SK-N-SH treated with all-trans-retinoic acid at 6 μM for 48 hours (cell line): ENCODE data around the gene PUDP.

Source experiments
- ATAC-seq: fragments of 200-7000 bp; cut with Tn5 transposase; 3 replicates; pipeline ENCODE4 v1.9.1; 2020; ENCODE audit warnings: mild to moderate bottlenecking, moderate library complexity
- ARNTL ChIP-seq: fragments of 450-650 bp; formaldehyde crosslinking; IDR thresholded peaks from 2 replicates; pipeline ENCODE4 v1.5.0; 2020; ENCODE audit warnings: low read depth, mild to moderate bottlenecking, moderate library complexity, borderline replicate concordance
- BACH2 ChIP-seq: fragments of 250-450 bp; sonication (Bioruptor Pico); IDR thresholded peaks from 2 replicates; pipeline ENCODE4 v1.9.0; 2021; ENCODE audit warnings: mild to moderate bottlenecking, borderline replicate concordance
- CREB5 ChIP-seq: fragments of 250-450 bp; sonication (Bioruptor Pico); IDR thresholded peaks from 2 replicates; pipeline ENCODE4 v1.5.1; 2020; ENCODE audit warnings: low read depth, mild to moderate bottlenecking, moderate library complexity
- CSDC2 ChIP-seq: fragments of 250-450 bp; sonication (Bioruptor Pico); IDR thresholded peaks from 2 replicates; pipeline ENCODE4 v1.5.0; 2020; ENCODE audit warnings: mild to moderate bottlenecking, moderate library complexity
- ESRRG ChIP-seq: fragments of 250-450 bp; sonication (Bioruptor Pico); IDR thresholded peaks from 2 replicates; pipeline ENCODE4 v1.6.1; 2021; ENCODE audit warnings: mild to moderate bottlenecking
- GLIS3 ChIP-seq: fragments of 250-450 bp; sonication (Bioruptor Pico); IDR thresholded peaks from 2 replicates; pipeline ENCODE4 v1.5.0; 2020; ENCODE audit warnings: mild to moderate bottlenecking, moderate library complexity
- ISL1 ChIP-seq: fragments of 250-450 bp; sonication (Bioruptor Pico); IDR thresholded peaks from 2 replicates; pipeline ENCODE4 v2.1.2; 2022; ENCODE audit warnings: mild to moderate bottlenecking, moderate library complexity
- PATZ1 ChIP-seq: fragments of 250-450 bp; sonication (Bioruptor Pico); IDR thresholded peaks from 2 replicates; pipeline ENCODE4 v1.8.0; 2020; ENCODE audit warnings: mild to moderate bottlenecking, moderate library complexity, borderline replicate concordance
- POU6F1 ChIP-seq: fragments of 250-450 bp; sonication (Bioruptor Pico); IDR thresholded peaks from 2 replicates; pipeline ENCODE4 v1.8.0; 2021; ENCODE audit warnings: low read depth, mild to moderate bottlenecking, moderate library complexity, borderline replicate concordance
- PPARA ChIP-seq: fragments of 250-450 bp; sonication (Bioruptor Pico); IDR thresholded peaks from 2 replicates; pipeline ENCODE4 v1.5.0; 2020; ENCODE audit warnings: mild to moderate bottlenecking, borderline replicate concordance
- RARB ChIP-seq: fragments of 250-450 bp; sonication (Bioruptor Pico); IDR thresholded peaks from 2 replicates; pipeline ENCODE4 v1.8.0; 2021; ENCODE audit warnings: mild to moderate bottlenecking, moderate library complexity
- SNAI2 ChIP-seq: fragments of 250-450 bp; sonication (Bioruptor Pico); IDR thresholded peaks from 2 replicates; pipeline ENCODE4 v1.5.0; 2020; ENCODE audit warnings: mild to moderate bottlenecking, moderate library complexity
- TCF4 ChIP-seq: fragments of 250-450 bp; sonication (Bioruptor Pico); IDR thresholded peaks from 2 replicates; pipeline ENCODE4 v1.8.0; 2021; ENCODE audit warnings: mild to moderate bottlenecking, moderate library complexity, borderline replicate concordance
- TSHZ2 ChIP-seq: fragments of 250-450 bp; sonication (Bioruptor Pico); IDR thresholded peaks from 2 replicates; pipeline ENCODE4 v1.5.0; 2020; ENCODE audit warnings: mild to moderate bottlenecking, moderate library complexity
- ZC3H10 ChIP-seq: fragments of 250-450 bp; sonication (Bioruptor Pico); IDR thresholded peaks from 2 replicates; pipeline ENCODE4 v1.5.1; 2021; ENCODE audit warnings: mild to moderate bottlenecking, moderate library complexity
- ZFP3 ChIP-seq: fragments of 250-450 bp; sonication (Bioruptor Pico); IDR thresholded peaks from 2 replicates; pipeline ENCODE4 v1.5.0; 2020; ENCODE audit warnings: mild to moderate bottlenecking, moderate library complexity
- ZFP30 ChIP-seq: fragments of 450-650 bp; formaldehyde crosslinking; IDR thresholded peaks from 2 replicates; pipeline ENCODE4 v1.5.0; 2022; ENCODE audit warnings: mild to moderate bottlenecking, moderate library complexity
- ZNF565 ChIP-seq: fragments of 450-650 bp; formaldehyde crosslinking; conservative IDR thresholded peaks from 2 replicates; pipeline ENCODE4 v1.5.0; 2020; ENCODE audit warnings: low read depth, mild to moderate bottlenecking, moderate library complexity
- ZNF70 ChIP-seq: fragments of 450-650 bp; formaldehyde crosslinking; IDR thresholded peaks from 2 replicates; pipeline ENCODE4 v1.5.0; 2020; ENCODE audit warnings: mild to moderate bottlenecking, moderate library complexity
- ZNF8 ChIP-seq: fragments of 450-650 bp; formaldehyde crosslinking; IDR thresholded peaks from 2 replicates; pipeline ENCODE4 v1.5.0; 2020; ENCODE audit warnings: mild to moderate bottlenecking, moderate library complexity

PUDP gene

GRCh38 chrX:7158468-7158990, 10.6 kb upstream of the PUDP start:
- TF ChIP-seq ESRRG (no peak), SNAI2 (no peak), ZC3H10 (no peak), POU6F1 (CRISPR knock-in tag) (no peak), RARB (no peak), CSDC2 (CRISPR knock-in tag) (no peak), TCF4 (CRISPR knock-in tag) (no peak), BACH2 (CRISPR knock-in tag) (no peak)
- TF ChIP-seq, all 23 proteins: peak for 0

GRCh38 chrX:7156879-7157278, 8.9 kb upstream of the PUDP start:
- ATAC-seq: no peak
- no peak for TF ChIP-seq PPARA
- no peak for TF ChIP-seq ZNF8 (CRISPR knock-in tag)
- no peak for TF ChIP-seq CSDC2 (CRISPR knock-in tag)
- no peak for TF ChIP-seq PATZ1 (CRISPR knock-in tag)
- TF ChIP-seq TSHZ2 (CRISPR knock-in tag): no peak
- TF ChIP-seq POU6F1 (CRISPR knock-in tag): no peak

More at GRCh38 chrX:7158468-7158990, 10.6 kb upstream of the PUDP start:
- no peak for ATAC-seq

- ATAC-seq: no peak
- TF ChIP-seq CREB5 (CRISPR knock-in tag): no peak
These were observed 7.2 kb upstream of the PUDP start for GRCh38 chrX:7155163-7155562.

GRCh38 chrX:7154041-7154597, 6.2 kb upstream of the PUDP start:
- ATAC-seq: no peak
- no peak for TF ChIP-seq ZNF8 (CRISPR knock-in tag)
- no peak for TF ChIP-seq CREB5 (CRISPR knock-in tag)
- TF ChIP-seq PATZ1 (CRISPR knock-in tag): no peak
- TF ChIP-seq ZNF565: no peak
- TF ChIP-seq GLIS3 (CRISPR knock-in tag): no peak
- TF ChIP-seq ISL1 (CRISPR knock-in tag): no peak
- TF ChIP-seq BACH2 (CRISPR knock-in tag): no peak
- TF ChIP-seq ARNTL: no peak
- TF ChIP-seq CSDC2 (CRISPR knock-in tag): no peak
- TF ChIP-seq PPARA: no peak
- no peak for TF ChIP-seq POU6F1 (CRISPR knock-in tag)
- no peak for TF ChIP-seq ESRRG
- TF ChIP-seq TCF4 (CRISPR knock-in tag): no peak
- no peak for TF ChIP-seq ZNF70 (CRISPR knock-in tag)
- no peak for TF ChIP-seq RARB
- no peak for TF ChIP-seq ZC3H10
- no peak for TF ChIP-seq ZFP30 (CRISPR knock-in tag)
- no peak for TF ChIP-seq ZFP3
